HL-60/S4 treated with phorbol 12-myristate 13-acetate at 8.2 ng/mL for 4 days and 3 days (cell line): ENCODE data around the gene CACNB2.

Experiments used
- in situ Hi-C: fragments of 300-500 bp; cut with MboI; formaldehyde crosslinking; loops from 2 replicates; pipeline ENCODE4 v1.15.0; 2022; ENCODE audit warnings: low sequenced_read_pairs

Gene CACNB2

DNA sequence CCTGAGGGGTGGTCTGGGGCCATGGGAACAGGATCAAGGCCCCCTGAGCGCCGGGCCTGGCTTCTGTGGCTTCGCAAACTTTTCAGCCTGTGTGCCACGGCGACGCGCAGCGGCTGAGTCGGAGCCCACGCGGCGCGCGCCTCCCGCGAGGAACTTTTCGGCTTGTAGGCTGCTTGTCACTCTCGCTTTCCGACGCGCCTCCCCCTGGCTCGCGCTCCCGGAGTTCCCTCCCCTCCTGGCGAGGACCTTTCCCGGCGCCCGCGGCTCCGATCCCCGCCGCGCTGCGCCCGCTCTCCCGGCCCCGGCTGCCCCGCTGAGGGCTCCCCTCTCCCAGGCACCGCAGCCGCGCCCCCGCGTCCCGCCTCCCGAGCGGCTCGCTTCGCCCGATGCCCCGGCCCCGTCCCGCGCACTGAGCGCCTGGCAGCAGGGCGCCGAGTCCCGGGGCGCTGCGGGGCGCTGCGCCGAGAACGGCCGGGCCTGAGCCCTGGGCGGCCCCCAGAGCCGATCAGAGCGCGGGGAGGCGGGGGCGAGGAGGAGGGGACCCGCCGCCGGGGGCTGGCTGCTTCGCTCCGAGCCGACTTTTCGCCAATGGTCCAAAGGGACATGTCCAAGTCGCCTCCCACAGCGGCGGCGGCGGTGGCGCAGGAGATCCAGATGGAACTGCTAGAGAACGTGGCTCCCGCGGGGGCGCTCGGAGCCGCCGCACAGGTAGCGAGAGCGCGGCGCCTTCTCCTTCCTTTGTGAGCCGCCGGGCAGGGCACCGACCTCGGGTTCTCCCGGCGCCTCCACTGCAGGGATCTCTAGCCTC lies at the start of gene CACNB2:
Gene CACNB2, plus strand, starts transcription at position 276 of the 808 bp plus-strand sequence.
- in situ Hi-C loops, result no loop called here

DNA sequence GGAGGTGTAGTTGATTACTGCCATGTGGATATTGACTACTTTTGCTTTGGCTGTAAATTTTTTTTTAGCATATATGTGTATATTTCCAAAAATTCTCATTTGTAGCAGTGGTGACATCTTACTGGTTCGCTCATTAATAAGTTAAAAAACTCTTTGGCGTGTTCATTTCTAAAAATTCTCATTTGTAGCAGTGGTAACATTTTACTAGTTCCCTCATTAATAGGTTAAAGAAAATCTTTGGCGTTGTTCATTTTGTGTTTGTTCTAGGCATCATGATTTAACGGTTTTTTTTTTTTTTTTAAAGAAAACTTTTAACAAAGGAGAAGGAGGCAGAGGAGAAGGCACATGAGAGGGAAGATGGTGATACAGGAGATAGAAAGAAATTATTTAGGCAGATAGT lies 45.9 kb upstream of the CACNB2 start:
- in situ Hi-C loops, result no loop called here

DNA sequence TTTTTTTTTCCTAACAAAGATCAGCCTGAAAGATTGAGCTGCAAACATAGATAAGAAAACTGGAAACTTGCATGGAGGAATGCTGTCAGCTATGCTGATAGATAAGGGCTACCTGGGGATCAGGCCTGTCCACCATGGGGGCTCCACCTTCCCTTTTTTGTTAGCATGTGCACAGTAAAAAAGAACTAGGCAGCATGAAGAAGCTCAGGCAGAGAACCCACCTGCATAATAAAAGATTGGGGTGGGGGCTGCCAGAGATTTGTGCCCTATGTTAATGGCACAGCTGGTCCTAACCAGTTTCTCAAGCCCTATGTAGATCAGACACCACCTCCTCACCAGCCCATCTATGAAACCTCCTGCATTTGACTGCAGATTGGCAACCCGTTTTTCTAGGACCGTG lies 45.4 kb upstream of the CACNB2 start:
- in situ Hi-C loops, result no loop called here

DNA sequence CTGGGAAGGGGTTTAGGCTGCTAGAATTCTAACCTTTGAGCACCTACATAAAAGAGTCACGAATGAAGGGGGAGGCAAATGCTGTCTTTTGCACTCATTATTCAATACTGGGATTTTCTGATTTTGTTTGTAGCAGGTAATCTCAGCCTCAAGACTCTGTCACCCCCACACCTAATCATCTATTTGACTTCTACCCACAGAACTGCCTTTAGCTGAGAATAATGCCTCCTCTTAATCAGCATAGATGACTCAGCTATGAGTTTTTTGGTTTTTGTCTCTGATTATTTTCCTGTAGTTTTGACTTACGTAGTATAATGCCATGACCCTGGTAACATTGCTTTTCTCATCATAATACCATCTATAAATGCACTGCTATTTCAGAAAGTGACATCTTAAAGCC lies 42.7 kb upstream of the CACNB2 start:
- in situ Hi-C loops, result no loop called here

DNA sequence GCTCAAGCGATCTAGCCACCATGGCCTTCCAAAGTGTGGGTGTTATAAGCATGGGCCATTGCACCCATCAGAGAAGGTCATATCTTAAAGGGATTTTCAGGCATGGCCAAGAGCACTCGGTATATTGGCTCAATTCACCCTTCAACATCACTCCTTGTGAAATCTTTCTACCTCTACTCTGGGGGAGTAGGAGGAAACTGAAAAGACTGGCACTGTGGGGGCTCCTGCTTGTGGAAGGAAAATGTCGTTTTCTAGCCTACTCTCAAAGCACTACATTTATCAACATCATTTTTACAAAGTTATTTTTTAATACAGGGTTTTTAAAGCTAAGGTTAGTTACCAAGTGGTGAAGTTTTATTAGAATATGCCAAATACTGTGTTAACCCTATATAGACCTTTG lies 42.0 kb upstream of the CACNB2 start:
- in situ Hi-C loops, result no loop called here

DNA sequence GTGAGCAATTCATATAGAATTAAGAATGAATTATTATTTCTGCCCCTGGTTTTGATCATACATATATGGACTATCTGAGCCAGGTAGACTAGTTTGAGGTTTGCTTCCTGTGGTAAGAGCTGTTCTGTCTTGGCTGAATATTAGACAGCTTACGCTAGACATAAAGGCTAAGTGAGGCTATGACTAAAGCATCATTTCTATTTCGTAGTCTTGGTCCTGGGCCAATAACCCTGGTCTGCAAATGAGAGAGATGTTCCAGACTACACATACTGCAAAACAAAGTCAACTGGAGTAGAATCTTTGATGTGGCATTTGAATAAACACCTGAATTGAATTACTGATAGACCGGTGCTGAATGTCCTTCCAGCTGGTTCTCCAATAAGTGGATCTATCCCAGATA lies 40.8 kb upstream of the CACNB2 start:
- in situ Hi-C loops, result no loop called here

DNA sequence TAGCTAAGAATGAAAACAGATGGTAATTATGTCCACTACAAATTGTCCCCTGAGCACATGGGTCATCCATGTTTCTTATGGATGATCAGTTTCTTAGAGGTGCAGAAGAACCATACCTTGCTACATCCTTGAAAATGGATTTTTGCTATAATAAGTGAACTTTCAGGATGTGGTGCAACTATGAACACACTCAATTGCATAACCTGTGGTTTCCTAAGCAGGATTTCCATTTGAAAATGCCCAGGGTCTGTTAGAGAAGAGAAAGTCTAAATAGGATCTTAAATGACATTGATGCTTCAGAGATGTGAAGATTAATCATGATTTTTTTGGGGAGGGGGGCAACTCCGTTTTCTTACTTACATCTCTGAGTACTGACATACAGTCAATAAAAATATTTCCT lies 39.6 kb upstream of the CACNB2 start:
- in situ Hi-C loops, result no loop called here

DNA sequence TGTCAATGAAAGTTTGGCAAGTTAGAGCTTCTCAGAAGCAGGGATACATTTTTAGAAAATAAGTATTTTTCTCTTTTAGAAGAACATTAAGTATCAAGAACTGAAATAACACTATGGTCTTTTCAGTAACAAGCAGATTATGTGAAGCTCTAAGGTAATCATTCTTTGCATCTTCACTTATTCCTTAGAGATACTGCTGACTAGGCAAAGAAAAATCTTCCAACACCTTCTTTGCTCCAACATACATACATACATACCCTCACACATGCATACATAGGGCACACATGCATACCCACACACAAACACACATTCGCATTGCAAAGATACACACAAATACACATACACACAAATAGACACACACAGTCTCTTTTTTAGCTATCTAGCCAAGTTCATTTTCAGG lies 37.8 kb upstream of the CACNB2 start:
- in situ Hi-C loops, result no loop called here

DNA sequence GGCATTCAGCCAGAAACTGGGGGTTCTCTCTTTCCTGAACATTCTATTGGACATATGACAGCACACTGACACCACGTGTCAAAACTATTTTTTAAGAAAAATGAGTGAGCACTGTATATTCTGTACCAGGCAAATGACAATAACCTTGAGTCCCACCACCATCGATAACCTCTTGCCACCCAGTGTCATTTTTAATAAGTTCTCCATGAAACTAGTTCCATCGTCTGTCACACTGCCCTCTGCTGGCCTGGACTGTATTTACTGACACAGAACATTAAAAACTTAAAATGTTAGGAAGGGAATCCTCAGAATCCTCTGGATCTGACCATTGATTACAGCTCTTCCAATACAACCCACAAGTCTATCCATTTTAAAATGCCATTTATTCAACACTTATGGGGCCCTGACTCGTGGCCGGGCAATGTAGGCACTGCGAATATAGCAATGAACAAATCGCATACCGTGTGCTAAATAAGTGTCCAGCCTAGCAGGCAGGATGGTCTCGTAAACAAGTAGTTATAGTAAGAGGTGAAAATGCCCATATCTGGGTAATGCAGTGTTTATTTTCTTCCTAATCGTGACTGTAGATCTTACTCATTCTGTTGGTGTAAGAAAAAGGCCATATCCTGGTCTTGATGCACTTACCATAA lies 35.9 kb upstream of the CACNB2 start:
- in situ Hi-C loops, result no loop called here

DNA sequence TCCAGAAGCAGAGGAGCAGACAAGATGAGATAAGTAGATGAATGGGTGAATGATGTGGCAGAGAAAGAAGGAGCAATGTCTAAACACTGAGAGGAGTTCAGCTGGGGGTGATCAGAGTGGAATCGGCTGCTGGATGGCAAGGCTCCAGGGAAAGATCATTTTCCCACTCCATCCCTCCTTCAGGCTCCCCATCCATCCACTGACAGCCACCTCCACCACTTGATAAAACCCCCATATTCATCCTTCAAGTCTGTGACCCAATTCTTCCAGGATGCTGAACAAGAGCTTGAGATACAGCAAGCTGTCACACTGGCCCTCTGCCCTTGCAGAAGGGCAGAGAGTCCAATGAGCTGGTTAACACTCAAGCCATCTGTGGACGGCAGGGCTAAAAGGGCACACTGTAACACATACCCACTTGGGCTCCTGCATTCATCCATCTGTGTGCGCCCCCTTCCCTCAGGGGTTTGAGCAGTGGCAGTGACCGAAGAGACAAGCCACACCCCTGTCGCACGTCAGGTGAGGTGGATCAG lies 30.8 kb upstream of the CACNB2 start:
- in situ Hi-C loops, result no loop called here

DNA sequence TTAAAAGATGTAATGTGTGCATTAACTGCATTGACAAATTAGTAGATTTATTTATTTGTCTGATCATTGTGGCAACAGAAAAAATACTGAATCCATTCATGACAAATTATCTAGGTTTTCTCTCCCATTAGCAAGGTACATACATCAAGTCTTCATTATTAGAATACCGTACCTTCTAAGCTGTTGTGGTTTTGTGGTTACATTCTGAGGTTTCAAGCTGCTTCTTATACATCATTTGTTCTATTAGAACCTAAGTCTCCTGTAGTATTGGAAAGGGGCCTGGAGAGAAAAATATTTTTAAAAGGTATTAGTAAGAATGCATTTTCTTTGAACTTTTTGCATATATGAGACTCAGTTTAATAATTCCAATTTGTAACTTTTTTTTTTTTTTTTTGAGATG lies 26.3 kb upstream of the CACNB2 start:
- in situ Hi-C loops, result no loop called here

DNA sequence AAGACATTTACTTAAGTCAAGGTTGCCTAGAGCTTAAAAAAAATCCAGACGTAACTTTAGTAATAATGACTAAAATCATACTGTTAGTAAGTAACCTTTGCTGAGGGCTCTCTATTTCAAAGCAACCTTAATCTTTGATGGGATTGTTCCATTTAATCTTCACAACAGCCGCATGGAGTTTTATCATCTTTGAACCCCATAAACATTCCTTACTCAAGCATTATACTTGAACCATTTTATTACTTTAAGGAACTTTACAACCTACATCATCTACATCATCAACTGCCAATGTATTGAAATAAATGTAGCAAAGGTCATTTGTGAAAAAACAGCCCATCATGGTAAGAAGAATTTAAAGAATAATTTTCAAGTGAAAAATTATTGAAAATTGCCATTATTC lies 22.9 kb upstream of the CACNB2 start:
- in situ Hi-C loops, result no loop called here

DNA sequence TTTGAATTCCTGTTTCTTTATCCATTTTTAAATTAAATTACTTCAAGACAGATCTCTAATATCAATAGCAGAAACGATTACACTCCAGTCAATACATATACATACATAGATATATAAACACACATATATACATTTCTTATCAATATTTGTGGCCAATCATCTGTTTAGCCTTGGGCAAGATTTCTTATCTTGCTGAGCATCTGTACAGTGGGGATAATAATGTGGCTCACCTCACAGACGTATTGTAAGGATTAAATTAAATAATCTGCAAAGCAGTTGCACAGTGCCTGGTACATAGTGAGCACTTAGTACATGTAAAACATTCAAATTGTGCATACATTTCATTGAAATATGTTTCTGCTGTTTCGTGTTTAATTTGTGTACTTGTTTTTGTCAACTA lies 17.5 kb upstream of the CACNB2 start:
- in situ Hi-C loops, result no loop called here

DNA sequence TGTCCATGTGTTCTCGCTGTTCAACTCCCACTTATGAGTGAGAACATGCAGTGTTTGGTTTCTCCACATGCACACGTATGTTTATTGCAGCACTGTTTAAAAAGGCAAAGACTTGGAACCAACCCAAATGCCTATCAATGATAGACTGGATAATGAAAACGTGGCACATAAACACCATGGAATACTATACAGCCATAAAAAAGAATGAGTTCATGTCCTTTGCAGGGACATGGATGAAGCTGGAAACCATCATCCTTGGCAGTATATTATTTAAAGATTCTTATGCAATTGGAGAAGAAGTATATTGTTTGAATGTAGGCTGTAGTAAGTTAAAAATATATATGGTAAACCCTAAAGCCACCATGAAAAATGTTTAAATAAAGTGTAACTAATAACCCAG lies 7.2 kb upstream of the CACNB2 start:
- in situ Hi-C loops, result no loop called here

DNA sequence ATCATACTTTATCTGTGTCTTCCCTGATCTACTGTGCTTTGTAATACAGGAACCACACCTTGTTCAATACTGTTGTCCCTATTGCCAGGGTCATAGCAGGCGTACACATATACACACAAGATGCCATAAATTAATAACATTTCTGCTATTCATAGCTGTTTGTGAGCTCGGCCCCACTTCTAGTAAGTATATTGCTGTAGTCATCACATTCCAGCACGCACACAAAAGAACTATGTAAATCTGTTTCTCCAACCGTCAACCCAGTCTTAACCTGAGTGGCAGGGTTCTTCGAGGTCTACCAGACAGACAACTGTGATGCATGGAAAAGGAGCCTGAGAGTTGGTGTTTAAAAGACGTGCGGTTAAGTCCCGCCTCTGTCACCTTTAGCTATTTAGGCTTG lies 5.7 kb upstream of the CACNB2 start:
- in situ Hi-C loops, result no loop called here

DNA sequence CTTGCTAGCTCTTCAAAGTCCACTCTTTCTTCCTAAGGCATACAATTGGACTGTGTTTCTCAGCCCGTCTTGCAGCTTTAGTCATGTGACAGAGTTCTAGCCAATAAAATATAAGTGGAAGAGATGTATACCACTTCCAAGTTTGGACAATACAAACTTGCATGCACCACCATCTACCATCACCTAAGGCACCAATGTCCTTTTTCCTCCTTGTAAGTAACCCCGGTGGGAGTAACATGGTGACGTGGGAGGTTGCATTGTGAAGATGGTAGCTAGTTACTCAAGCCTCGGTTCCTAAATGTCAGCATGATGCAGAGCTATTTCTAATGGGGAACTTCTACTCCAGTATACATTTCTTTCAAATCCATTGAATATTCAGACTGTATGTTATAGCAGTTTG lies 5.3 kb upstream of the CACNB2 start:
- in situ Hi-C loops, result no loop called here

DNA sequence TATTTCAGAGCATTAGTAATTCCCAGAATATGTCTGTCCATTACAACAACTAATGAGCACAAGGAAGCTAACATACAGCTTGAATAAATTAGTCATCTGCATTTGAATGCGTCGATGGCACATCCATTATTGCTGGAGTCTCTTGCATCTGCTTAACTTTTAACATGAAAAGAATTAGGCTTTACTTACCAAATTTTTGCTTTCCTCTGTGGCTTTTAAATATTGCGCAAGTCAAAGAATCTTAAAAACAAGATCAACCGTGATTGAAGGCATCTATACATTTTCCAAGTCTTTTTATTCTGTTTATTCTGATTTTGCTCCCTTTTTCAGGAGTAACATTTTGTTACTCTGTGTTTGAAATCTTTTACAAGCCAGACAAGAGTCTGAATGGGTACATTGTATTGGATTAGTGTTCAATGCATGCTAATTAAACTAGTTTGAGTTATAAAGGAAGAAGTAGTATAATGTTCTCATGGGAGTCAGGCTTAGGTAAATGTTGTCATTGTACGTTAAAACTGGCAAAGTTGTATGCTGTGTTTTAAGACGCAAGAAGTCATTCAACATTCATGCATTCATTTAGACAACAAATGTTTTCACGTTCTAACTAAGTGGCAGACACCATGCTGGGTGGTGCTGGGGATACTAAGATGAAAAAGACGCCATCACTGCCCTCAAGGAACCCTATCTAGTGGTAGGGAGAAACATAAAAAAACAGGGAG lies 4.0 kb upstream of the CACNB2 start:
- in situ Hi-C loops, result no loop called here

DNA sequence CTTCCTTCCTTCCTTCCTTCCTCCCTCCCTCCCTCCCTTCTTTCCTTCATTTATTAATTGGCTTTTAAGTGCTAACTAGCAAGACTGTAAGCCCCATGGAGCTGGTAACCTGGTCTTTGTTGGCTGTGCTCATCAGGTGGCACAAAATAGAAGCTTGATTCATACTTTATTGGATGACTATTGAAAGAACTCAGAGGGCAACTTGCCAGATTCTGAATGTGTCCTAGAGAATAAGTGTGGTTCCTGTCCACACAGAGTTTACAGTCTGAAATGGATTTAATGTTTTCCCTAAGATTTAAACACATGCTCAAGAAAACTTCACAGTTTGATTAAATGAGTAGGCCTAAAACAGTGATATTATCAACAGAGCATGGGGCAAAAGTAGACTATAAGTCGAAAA lies 3.1 kb upstream of the CACNB2 start:
- in situ Hi-C loops, result no loop called here

DNA sequence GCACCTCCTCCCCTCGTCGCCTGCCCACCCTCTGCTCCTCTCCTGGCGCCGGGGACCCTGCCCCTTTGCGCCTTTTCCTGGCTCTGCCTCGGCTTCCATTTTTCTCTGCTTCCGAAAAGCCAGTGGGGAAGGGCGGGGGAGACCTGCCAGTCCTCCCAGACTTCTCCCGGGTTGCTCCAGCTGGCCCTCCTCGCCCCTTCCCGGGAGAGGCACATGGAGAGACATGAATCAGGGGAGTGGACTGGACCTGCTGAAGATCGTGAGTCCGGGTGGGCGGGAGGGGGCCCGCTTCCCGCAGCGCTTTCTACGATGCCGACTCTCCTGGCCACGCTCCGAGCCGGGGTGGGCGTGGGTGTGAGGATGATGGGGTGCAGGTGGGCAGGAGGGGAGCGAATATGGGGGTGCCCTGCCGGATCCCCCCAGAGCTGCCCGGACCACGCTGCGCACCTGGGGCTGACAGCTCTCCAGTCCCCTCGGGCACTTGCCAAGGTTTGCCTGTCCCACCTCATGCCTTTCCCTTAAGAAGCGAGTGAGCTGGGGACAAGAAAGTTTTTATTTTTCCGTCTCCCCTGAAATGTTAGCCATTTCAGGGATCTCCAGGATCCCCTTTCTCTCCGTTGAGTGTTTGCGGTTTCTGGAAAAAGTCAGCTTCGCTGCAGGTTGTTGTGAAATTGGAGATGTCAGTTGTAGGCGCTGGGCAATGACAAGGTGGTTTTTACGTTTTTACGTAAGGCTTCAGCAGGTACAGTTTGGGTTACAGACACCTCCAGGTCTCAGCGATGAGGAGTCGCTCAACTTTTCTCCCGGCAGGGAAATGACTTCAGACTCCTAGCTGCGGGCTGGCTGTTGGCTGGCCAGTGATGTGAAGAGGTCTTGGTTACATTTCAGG lies 977 bp downstream of the CACNB2 start:
- in situ Hi-C loops, result no loop called here

DNA sequence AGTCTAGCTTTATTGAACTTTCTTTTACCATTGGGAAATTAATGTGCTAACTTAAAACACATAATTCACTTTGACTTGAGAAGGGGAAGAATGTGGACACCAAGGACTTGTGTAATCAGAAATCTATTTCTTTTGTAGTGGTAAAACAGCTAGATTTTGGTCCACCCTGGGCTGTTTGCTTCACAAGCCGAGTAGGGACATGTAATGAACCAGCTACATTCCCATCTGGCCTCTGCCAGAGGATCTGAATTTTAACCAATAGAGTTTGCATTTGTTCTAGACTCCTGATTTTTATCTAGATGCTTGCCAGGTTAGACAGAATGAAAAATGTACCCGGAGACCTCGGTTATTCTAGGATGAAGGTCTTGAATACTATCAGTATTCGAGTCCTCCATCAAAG lies 1.9 kb downstream of the CACNB2 start:
- in situ Hi-C loops, result no loop called here

DNA sequence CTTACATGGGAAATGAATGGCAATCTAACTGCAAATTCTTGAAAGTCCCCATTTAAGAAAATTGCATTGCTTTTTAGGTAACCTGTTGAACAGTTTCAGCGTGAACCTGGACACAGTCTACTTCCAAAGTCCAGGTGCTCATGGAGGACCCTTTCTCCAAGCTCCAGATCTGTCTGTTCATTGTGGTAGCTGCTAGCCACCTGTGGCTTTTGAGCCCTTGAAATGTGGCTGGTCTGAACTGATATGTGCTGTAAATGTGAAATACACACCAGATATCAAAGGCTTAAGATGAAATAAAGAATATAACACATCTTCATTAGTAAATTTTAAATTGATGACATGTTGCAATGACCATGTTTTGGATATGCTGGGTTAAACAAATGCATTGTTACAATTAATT lies 4.2 kb downstream of the CACNB2 start:
- in situ Hi-C loops, result no loop called here
